OCI-LY1 (cell line): Measurements from ENCODE around the gene SALL3.

Source experiments
- H2AFZ ChIP-seq: fragments of 200-600 bp; sonication (generic), shearing (Covaris generic); 2 replicates; pipeline ENCODE4 v1.6.0; 2014; ENCODE audit warnings: antibody characterized with exemption, mild to moderate bottlenecking, low read length
- H3F3A ChIP-seq: fragments of 200-600 bp; sonication (generic), shearing (Covaris generic); 2 replicates; pipeline ENCODE4 v1.6.0; 2014; ENCODE audit warnings: mild to moderate bottlenecking, antibody characterized with exemption, low read length, moderate library complexity; ENCODE audit not compliant: insufficient read depth
- H3K27ac ChIP-seq: fragments of 200-600 bp; sonication (generic); 2 replicates; pipeline ENCODE4 v1.5.1; 2014; ENCODE audit warnings: low read length, mixed run types, mild to moderate bottlenecking, low read depth; ENCODE audit not compliant: poor library complexity, severe bottlenecking
- H3K27me3 ChIP-seq: fragments of 200-600 bp; sonication (generic); 2 replicates; pipeline ENCODE4 v1.6.0; 2014; ENCODE audit warnings: antibody characterized with exemption, mild to moderate bottlenecking, low read length, moderate library complexity; ENCODE audit not compliant: insufficient read depth
- H3K36me3 ChIP-seq: fragments of 200-600 bp; sonication (generic); 2 replicates; pipeline ENCODE4 v1.6.1; 2014; ENCODE audit warnings: mild to moderate bottlenecking, antibody characterized with exemption, low read length, moderate library complexity, mixed read lengths; ENCODE audit not compliant: insufficient read depth
- H3K4me1 ChIP-seq: fragments of 200-600 bp; sonication (generic); 2 replicates; pipeline ENCODE4 v1.5.1; 2014; ENCODE audit warnings: mild to moderate bottlenecking, low read length, moderate library complexity; ENCODE audit not compliant: insufficient read depth, severe bottlenecking
- H3K4me2 ChIP-seq: fragments of 200-600 bp; sonication (generic), shearing (Covaris generic); 2 replicates; pipeline ENCODE4 v1.6.1; 2014; ENCODE audit warnings: low read length
- H3K4me3 ChIP-seq: fragments of 200-600 bp; sonication (generic); 2 replicates; pipeline ENCODE4 v1.5.1; 2014; ENCODE audit warnings: low read length, low read depth, mild to moderate bottlenecking, mixed read lengths; ENCODE audit not compliant: poor library complexity, severe bottlenecking
- H3K79me2 ChIP-seq: fragments of 200-600 bp; shearing (Covaris generic); 2 replicates; pipeline ENCODE4 v1.6.1; 2016; ENCODE audit warnings: mixed run types, low read length, mixed read lengths; ENCODE audit not compliant: insufficient read depth
- H3K9ac ChIP-seq: fragments of 200-600 bp; sonication (generic), shearing (Covaris generic); 2 replicates; pipeline ENCODE4 v1.6.1; 2014; ENCODE audit warnings: mild to moderate bottlenecking, low read length, mixed read lengths
- H3K9me2 ChIP-seq: fragments of 200-600 bp; sonication (generic), shearing (Covaris generic); 2 replicates; pipeline ENCODE4 v1.6.1; 2014; ENCODE audit warnings: low read depth, mild to moderate bottlenecking, low read length, mixed read lengths
- H3K9me3 ChIP-seq: fragments of 200-600 bp; shearing (Covaris generic); 2 replicates; pipeline ENCODE4 v1.6.1; 2014; ENCODE audit warnings: low read length, mixed read lengths
- H4K20me1 ChIP-seq: fragments of 200-600 bp; sonication (generic), shearing (Covaris generic); 2 replicates; pipeline ENCODE4 v1.6.0; 2016; ENCODE audit warnings: mild to moderate bottlenecking, low read length; ENCODE audit not compliant: insufficient read depth
- CTCF ChIP-seq: fragments of 200-600 bp; sonication (generic), shearing (Covaris generic); IDR thresholded peaks from 2 replicates; pipeline ENCODE4 v1.5.1; 2017; ENCODE audit warnings: mild to moderate bottlenecking, antibody characterized with exemption, low read length, moderate library complexity, mixed read lengths
- EZH2 ChIP-seq: fragments of 200-600 bp; sonication (generic), shearing (Covaris generic); IDR thresholded peaks from 2 replicates; pipeline ENCODE4 v1.8.0; 2017; ENCODE audit warnings: borderline replicate concordance, mixed run types, mild to moderate bottlenecking, antibody characterized with exemption, low read length, moderate library complexity, mixed read lengths

The SALL3 gene

GRCh38 chr18:79008356-79008940 is 28.8 kb downstream of the SALL3 start:
- Histone ChIP-seq H2AFZ (no peak overlapping the region), H3K4me2 (no peak overlapping the region), H3K9ac (no peak overlapping the region), H3K27me3 (peaks cover 14% of the 10 kb centered on the region; the same call in 1 of the 2 replicates), H3K36me3 (no peaks in the 10 kb centered on the region), H3K9me3 (no peaks in the 10 kb centered on the region), H3K27ac (no peak overlapping the region), H3K79me2 (no peaks in the 10 kb centered on the region), H3K4me1 (no peaks in the 10 kb centered on the region), H3K9me2 (no peaks in the 10 kb centered on the region), H3F3A (no peaks in the 10 kb centered on the region), H3K4me3 (no peak overlapping the region), H4K20me1 (no peaks in the 10 kb centered on the region)
- TF ChIP-seq EZH2 (no peak), CTCF (no peak)

- Histone ChIP-seq H3K4me2 (no peak overlapping the region), H3K4me3 (no peak overlapping the region), H2AFZ (no peak overlapping the region), H3K36me3 (no peaks in the 10 kb centered on the region), H3F3A (no peaks in the 10 kb centered on the region), H4K20me1 (no peaks in the 10 kb centered on the region), H3K9ac (no peak overlapping the region), H3K27ac (no peak overlapping the region), H3K79me2 (no peaks in the 10 kb centered on the region), H3K4me1 (no peaks in the 10 kb centered on the region), H3K9me3 (no peaks in the 10 kb centered on the region), H3K27me3 (peaks cover 14% of the 10 kb centered on the region), H3K9me2 (no peaks in the 10 kb centered on the region)
- TF ChIP-seq CTCF: no peak
- no peak for TF ChIP-seq EZH2
These were observed 31.2 kb downstream of the SALL3 start for GRCh38 chr18:79010802-79011201.

GRCh38 chr18:79011300-79011870 is 31.8 kb downstream of the SALL3 start:
- Histone ChIP-seq H3K4me2 (no peak overlapping the region), H3K79me2 (no peaks in the 10 kb centered on the region), H3K4me3 (no peak overlapping the region), H3K9me3 (no peaks in the 10 kb centered on the region), H3K9me2 (no peaks in the 10 kb centered on the region), H3K36me3 (no peaks in the 10 kb centered on the region), H3K4me1 (no peaks in the 10 kb centered on the region), H3K27ac (no peak overlapping the region), H2AFZ (no peak overlapping the region), H3K9ac (no peak overlapping the region), H4K20me1 (no peaks in the 10 kb centered on the region), H3F3A (no peaks in the 10 kb centered on the region), H3K27me3 (peaks cover 14% of the 10 kb centered on the region)
- TF ChIP-seq CTCF (no peak), EZH2 (no peak)
